ENCODE data around the gene RPS4Y2. TPM values are rescaled to one million over a fixed set of nuclear protein-coding genes. Genes with fewer than 3 reads are reported as not detected.
A peak's percentile ranks its signal among the peaks of the same experiment; 100 is the strongest.

Gene RPS4Y2
- total RNA-seq = not detected

- no peak within 1 kb of the TSS for H3K4me3 ChIP-seq
- DNase-seq = no peak
Observed at GRCh38 chrY:20755808-20756207, at the start of gene RPS4Y2. RPS4Y2 (plus strand) TSS chrY:20756108; CDS start chrY:20756164, 56 bp downstream.

GRCh38 chrY:20714391-20714790 lies 41.5 kb upstream of the RPS4Y2 start:
- Histone ChIP-seq H3K27me3 (no peaks in the 10 kb centered on the region), H3K9me3 (no peaks in the 10 kb centered on the region), H3K27ac (no peak overlapping the region), H3K4me1 (no peaks in the 10 kb centered on the region), H3K36me3 (no peaks in the 10 kb centered on the region), H3K4me3 (no peak overlapping the region)
- no peak for DNase-seq
- TF ChIP-seq POLR2A (IDR thresholded peaks at IDR 0.05) (no peak), CTCF (IDR thresholded peaks at IDR 0.05) (no peak)

More at GRCh38 chrY:20755808-20756207, at the start of gene RPS4Y2:
- H3K9me3 ChIP-seq = no peaks in the 10 kb centered on the region
- no peak for TF ChIP-seq POLR2A (IDR thresholded peaks at IDR 0.05)
- no peak for TF ChIP-seq CTCF (IDR thresholded peaks at IDR 0.05)
- H3K27ac ChIP-seq = no peak within 1 kb of the TSS
- H3K4me1 ChIP-seq = no peaks in the 10 kb centered on the region
- H3K27me3 ChIP-seq = no peaks in the 10 kb centered on the region
- no peaks in the 10 kb centered on the region for H3K36me3 ChIP-seq

- H3K36me3 ChIP-seq = no peaks in the 10 kb centered on the region
- no peaks in the 10 kb centered on the region for H3K9me3 ChIP-seq
- no peaks in the 10 kb centered on the region for H3K27me3 ChIP-seq
- TF ChIP-seq POLR2A (IDR thresholded peaks at IDR 0.05) (no peak), CTCF (IDR thresholded peaks at IDR 0.05) (no peak)
- H3K4me3 ChIP-seq = no peak overlapping the region
- peak overlapping the region in 1 of 4 donors; percentile 62 for H3K27ac ChIP-seq
- no peaks in the 10 kb centered on the region for H3K4me1 ChIP-seq
- no peak for DNase-seq
Observed at GRCh38 chrY:20726184-20726907, 29.6 kb upstream of the RPS4Y2 start.

GRCh38 chrY:20735200-20735599 lies 20.7 kb upstream of the RPS4Y2 start:
- Histone ChIP-seq H3K4me3 (no peak overlapping the region), H3K9me3 (no peaks in the 10 kb centered on the region)

GRCh38 chrY:20739806-20740205 lies 16.1 kb upstream of the RPS4Y2 start:
- no peak for TF ChIP-seq POLR2A (IDR thresholded peaks at IDR 0.05)
- TF ChIP-seq CTCF (IDR thresholded peaks at IDR 0.05) = no peak
- Histone ChIP-seq H3K4me1 (no peaks in the 10 kb centered on the region), H3K9me3 (no peaks in the 10 kb centered on the region), H3K4me3 (no peak overlapping the region), H3K36me3 (no peaks in the 10 kb centered on the region), H3K27ac (no peak overlapping the region), H3K27me3 (no peaks in the 10 kb centered on the region)
- DNase-seq = no peak

More at GRCh38 chrY:20735200-20735599, 20.7 kb upstream of the RPS4Y2 start:
- no peak for TF ChIP-seq CTCF (IDR thresholded peaks at IDR 0.05)
- no peak for TF ChIP-seq POLR2A (IDR thresholded peaks at IDR 0.05)
- DNase-seq = no peak
- H3K4me1 ChIP-seq = no peaks in the 10 kb centered on the region
- H3K27ac ChIP-seq = no peak overlapping the region
- H3K36me3 ChIP-seq = no peaks in the 10 kb centered on the region
- no peaks in the 10 kb centered on the region for H3K27me3 ChIP-seq
